Neural cell (in vitro differentiated cells): Measurements from ENCODE around the gene RAB42. TPM values are rescaled to one million over a fixed set of nuclear protein-coding genes. Genes with fewer than 3 reads are reported as not detected.

Experiments used
- H2AFZ ChIP-seq: fragments of 200-600, 300-800 bp; sonication (generic), shearing (Covaris generic); 2 replicates; pipeline ENCODE4 v1.6.0; 2014; ENCODE audit warnings: low read depth, mild to moderate bottlenecking, antibody characterized with exemption, low read length, moderate library complexity
- H3F3A ChIP-seq: fragments of 200-600 bp; shearing (Covaris generic); 2 replicates; pipeline ENCODE4 v1.6.1; 2016; ENCODE audit warnings: mild to moderate bottlenecking, moderate library complexity, mixed read lengths, antibody characterized with exemption, low read length; ENCODE audit not compliant: insufficient read depth, poor library complexity, severe bottlenecking
- H3K27ac ChIP-seq: fragments of 200-600, 300-800 bp; sonication (generic), shearing (Covaris generic); 2 replicates; pipeline ENCODE4 v1.5.1; 2014; ENCODE audit warnings: mild to moderate bottlenecking, low read length, moderate library complexity
- H3K27me3 ChIP-seq: fragments of 300-800, 200-600 bp; sonication (generic), shearing (Covaris generic); 2 replicates; pipeline ENCODE4 v1.6.0; 2014; ENCODE audit warnings: mild to moderate bottlenecking, low read depth, low read length, moderate library complexity; ENCODE audit not compliant: insufficient read depth
- H3K36me3 ChIP-seq: fragments of 300-800, 200-600 bp; sonication (generic), shearing (Covaris generic); 2 replicates; pipeline ENCODE4 v1.5.1; 2014; ENCODE audit warnings: mild to moderate bottlenecking, antibody characterized with exemption, low read length, moderate library complexity; ENCODE audit not compliant: insufficient read depth
- H3K4me2 ChIP-seq: fragments of 300-800, 200-600 bp; sonication (generic), shearing (Covaris generic); 2 replicates; pipeline ENCODE4 v1.6.0; 2014; ENCODE audit warnings: mild to moderate bottlenecking, low read length
- H3K4me3 ChIP-seq: fragments of 300-800, 200-600 bp; sonication (generic), shearing (Covaris generic); 2 replicates; pipeline ENCODE4 v1.5.1; 2014; ENCODE audit warnings: mild to moderate bottlenecking, low read length, moderate library complexity
- H3K79me2 ChIP-seq: fragments of 200-600 bp; shearing (Covaris generic); replicated peaks from 2 replicates; pipeline ENCODE4 v1.6.0; 2014; ENCODE audit warnings: mild to moderate bottlenecking, low read length, moderate library complexity; ENCODE audit not compliant: insufficient read depth
- H3K9ac ChIP-seq: fragments of 300-800, 200-600 bp; sonication (generic), shearing (Covaris generic); 2 replicates; pipeline ENCODE4 v1.6.1; 2016; ENCODE audit warnings: mild to moderate bottlenecking, low read length, mixed read lengths
- H3K9me2 ChIP-seq: fragments of 200-600 bp; shearing (Covaris generic); 2 replicates; pipeline ENCODE4 v1.6.1; 2016; ENCODE audit warnings: mild to moderate bottlenecking, low read length, mixed read lengths; ENCODE audit not compliant: insufficient read depth
- H3K9me3 ChIP-seq: fragments of 200-600, 300-800 bp; sonication (generic), shearing (Covaris generic); 2 replicates; pipeline ENCODE4 v1.6.1; 2016; ENCODE audit warnings: mild to moderate bottlenecking, mixed run types, low read length, moderate library complexity, mixed read lengths
- H4K20me1 ChIP-seq: fragments of 200-600 bp; shearing (Covaris generic); 2 replicates; pipeline ENCODE4 v1.6.1; 2016; ENCODE audit warnings: mild to moderate bottlenecking, mixed run types; ENCODE audit not compliant: insufficient read depth
- EP300 ChIP-seq: fragments of 450-650 bp; conservative IDR thresholded peaks from 2 replicates; pipeline ENCODE4 v1.6.1; 2014; ENCODE audit warnings: antibody characterized with exemption, mild to moderate bottlenecking, moderate library complexity; ENCODE audit not compliant: poor library complexity, severe bottlenecking
- EZH2 ChIP-seq: fragments of 200-600, 300-800 bp; shearing (Covaris generic), sonication (generic); IDR thresholded peaks from 2 replicates; pipeline ENCODE4 v1.6.1; 2014; ENCODE audit warnings: antibody characterized with exemption, low read length, borderline replicate concordance, mild to moderate bottlenecking; ENCODE audit not compliant: insufficient read depth, poor library complexity, severe bottlenecking
- MXI1 ChIP-seq: fragments of 450-650 bp; conservative IDR thresholded peaks from 2 replicates; pipeline ENCODE4 v1.6.1; 2014; ENCODE audit warnings: antibody characterized with exemption, mild to moderate bottlenecking; ENCODE audit not compliant: poor library complexity, severe bottlenecking
- POLR2AphosphoS5 ChIP-seq: IDR thresholded peaks from 2 replicates; pipeline ENCODE4 v1.6.1; 2012
- RAD21 ChIP-seq: fragments of 450-650 bp; conservative IDR thresholded peaks from 2 replicates; pipeline ENCODE4 v1.6.1; 2014; ENCODE audit warnings: antibody characterized with exemption, mild to moderate bottlenecking, moderate library complexity
- SMC3 ChIP-seq: fragments of 450-650 bp; conservative IDR thresholded peaks from 2 replicates; pipeline ENCODE4 v1.6.1; 2014; ENCODE audit warnings: antibody characterized with exemption, mild to moderate bottlenecking, moderate library complexity; ENCODE audit not compliant: poor library complexity
- TAF1 ChIP-seq: IDR thresholded peaks from 2 replicates; pipeline ENCODE4 v1.6.1; 2012; ENCODE audit warnings: low read depth
- polyA plus RNA-seq: library from polyadenylated mRNA; depleted of rRNA; stranded (reverse); fragments of >200 nt; gene quantifications from 2 replicates; pipeline ENCODE4 v1.2.3, GENCODE V29; 2014
- TF ChIP-seq, protein P1 (sequence below): IDR thresholded peaks from 2 replicates; pipeline ENCODE4 v1.6.1; 2012; ENCODE audit warnings: borderline replicate concordance
- TF ChIP-seq, protein P2 (sequence below): fragments of 450-650 bp; IDR thresholded peaks from 2 replicates; pipeline ENCODE4 v1.5.1; 2014; ENCODE audit warnings: antibody characterized with exemption, mild to moderate bottlenecking, moderate library complexity; ENCODE audit not compliant: poor library complexity, severe bottlenecking

Gene RAB42
- polyA plus RNA-seq, 1 donor from 2014 or later = not detected

DNA sequence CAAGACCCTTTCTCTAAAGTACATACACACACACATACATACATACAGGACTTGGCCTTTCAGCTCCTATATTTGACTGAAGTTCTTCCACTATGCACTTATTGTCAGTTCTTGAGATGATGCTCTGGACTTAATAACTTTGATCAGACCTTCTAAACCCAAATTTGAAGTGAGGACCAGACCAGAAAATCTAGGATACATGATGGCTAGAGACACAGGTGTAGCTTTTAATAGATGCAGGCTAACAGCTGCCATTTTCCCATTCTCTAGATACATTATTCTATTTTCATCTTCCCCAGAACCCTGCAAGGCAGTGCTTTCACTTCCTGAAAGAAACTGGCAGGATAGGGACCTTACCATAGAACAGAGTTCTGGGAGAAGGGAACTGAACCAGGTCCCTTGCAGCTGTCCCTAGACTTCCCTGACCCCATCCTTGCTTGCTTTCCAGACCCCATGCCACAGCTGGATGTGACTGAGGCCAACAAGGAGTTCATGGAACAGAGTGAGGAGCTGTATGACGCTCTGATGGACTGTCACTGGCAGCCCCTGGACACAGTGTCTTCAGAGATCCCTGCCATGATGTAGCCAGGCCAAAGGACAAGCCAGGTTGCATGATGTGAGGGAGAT, 14.9 kb upstream of the RAB42 start:
- H3F3A ChIP-seq = no peaks in the 10 kb centered on the region
- H3K27ac ChIP-seq = no peak overlapping the region
- no peaks in the 10 kb centered on the region for H3K9me2 ChIP-seq
- no peaks in the 10 kb centered on the region for H3K9me3 ChIP-seq
- no peak overlapping the region for H3K4me2 ChIP-seq
- no peak overlapping the region for H3K4me3 ChIP-seq
- H4K20me1 ChIP-seq = no peaks in the 10 kb centered on the region
- no peaks in the 10 kb centered on the region for H3K36me3 ChIP-seq
- no peak overlapping the region for H3K9ac ChIP-seq
- H3K79me2 ChIP-seq = peaks cover 17% of the 10 kb centered on the region
- TF ChIP-seq, protein P1, sequence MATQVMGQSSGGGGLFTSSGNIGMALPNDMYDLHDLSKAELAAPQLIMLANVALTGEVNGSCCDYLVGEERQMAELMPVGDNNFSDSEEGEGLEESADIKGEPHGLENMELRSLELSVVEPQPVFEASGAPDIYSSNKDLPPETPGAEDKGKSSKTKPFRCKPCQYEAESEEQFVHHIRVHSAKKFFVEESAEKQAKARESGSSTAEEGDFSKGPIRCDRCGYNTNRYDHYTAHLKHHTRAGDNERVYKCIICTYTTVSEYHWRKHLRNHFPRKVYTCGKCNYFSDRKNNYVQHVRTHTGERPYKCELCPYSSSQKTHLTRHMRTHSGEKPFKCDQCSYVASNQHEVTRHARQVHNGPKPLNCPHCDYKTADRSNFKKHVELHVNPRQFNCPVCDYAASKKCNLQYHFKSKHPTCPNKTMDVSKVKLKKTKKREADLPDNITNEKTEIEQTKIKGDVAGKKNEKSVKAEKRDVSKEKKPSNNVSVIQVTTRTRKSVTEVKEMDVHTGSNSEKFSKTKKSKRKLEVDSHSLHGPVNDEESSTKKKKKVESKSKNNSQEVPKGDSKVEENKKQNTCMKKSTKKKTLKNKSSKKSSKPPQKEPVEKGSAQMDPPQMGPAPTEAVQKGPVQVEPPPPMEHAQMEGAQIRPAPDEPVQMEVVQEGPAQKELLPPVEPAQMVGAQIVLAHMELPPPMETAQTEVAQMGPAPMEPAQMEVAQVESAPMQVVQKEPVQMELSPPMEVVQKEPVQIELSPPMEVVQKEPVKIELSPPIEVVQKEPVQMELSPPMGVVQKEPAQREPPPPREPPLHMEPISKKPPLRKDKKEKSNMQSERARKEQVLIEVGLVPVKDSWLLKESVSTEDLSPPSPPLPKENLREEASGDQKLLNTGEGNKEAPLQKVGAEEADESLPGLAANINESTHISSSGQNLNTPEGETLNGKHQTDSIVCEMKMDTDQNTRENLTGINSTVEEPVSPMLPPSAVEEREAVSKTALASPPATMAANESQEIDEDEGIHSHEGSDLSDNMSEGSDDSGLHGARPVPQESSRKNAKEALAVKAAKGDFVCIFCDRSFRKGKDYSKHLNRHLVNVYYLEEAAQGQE = no peak
- TF ChIP-seq RAD21 (no peak), MXI1 (no peak), EZH2 (no peak), POLR2AphosphoS5 (no peak), SMC3 (no peak), TAF1 (no peak), EP300 (no peak)
- TF ChIP-seq, protein P2, sequence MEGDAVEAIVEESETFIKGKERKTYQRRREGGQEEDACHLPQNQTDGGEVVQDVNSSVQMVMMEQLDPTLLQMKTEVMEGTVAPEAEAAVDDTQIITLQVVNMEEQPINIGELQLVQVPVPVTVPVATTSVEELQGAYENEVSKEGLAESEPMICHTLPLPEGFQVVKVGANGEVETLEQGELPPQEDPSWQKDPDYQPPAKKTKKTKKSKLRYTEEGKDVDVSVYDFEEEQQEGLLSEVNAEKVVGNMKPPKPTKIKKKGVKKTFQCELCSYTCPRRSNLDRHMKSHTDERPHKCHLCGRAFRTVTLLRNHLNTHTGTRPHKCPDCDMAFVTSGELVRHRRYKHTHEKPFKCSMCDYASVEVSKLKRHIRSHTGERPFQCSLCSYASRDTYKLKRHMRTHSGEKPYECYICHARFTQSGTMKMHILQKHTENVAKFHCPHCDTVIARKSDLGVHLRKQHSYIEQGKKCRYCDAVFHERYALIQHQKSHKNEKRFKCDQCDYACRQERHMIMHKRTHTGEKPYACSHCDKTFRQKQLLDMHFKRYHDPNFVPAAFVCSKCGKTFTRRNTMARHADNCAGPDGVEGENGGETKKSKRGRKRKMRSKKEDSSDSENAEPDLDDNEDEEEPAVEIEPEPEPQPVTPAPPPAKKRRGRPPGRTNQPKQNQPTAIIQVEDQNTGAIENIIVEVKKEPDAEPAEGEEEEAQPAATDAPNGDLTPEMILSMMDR = no peak
- H3K27me3 ChIP-seq = no peaks in the 10 kb centered on the region
- no peak overlapping the region for H2AFZ ChIP-seq

DNA sequence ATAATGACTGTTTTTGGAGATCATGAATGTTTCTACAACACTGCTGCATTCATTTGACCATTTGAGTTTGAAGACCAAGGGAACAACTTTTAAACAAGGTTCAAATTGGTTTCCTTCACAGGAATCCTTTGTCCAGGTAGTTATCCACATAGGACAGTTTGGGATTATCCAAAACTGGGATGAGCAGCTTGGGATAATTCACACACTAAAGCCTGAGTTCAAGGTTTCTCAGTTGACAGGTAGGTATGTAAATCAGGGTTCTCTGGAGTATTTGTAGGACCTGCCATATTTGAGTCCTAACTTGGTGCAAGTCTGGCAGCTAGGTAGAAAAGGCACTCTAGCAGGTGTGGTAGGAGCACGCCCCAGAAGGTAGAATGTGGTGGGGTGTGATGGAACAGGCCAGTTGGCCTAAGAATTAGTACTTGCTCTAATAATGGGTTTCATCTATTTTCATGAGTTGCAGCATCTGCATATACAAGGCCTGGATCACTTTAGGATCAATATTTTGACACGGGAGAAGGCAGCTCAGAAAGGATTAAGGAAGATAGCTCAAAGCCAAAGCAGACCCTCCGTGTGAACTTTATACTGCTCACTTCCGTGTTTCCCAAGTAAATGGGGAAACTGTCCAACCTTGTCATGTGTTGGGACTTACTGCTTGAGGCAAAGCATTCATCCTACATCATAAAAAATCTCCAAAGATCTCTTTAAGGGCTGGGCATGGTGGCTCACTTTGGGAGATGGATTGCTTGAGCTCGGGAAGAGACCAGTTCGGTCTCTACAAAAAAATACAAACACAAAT, 14.1 kb upstream of the RAB42 start:
- no peaks in the 10 kb centered on the region for H3K9me2 ChIP-seq
- no peak overlapping the region for H2AFZ ChIP-seq
- no peaks in the 10 kb centered on the region for H4K20me1 ChIP-seq
- no peak overlapping the region for H3K9ac ChIP-seq
- H3K27me3 ChIP-seq = no peaks in the 10 kb centered on the region
- no peak overlapping the region for H3K4me3 ChIP-seq
- H3K27ac ChIP-seq = no peak overlapping the region
- H3F3A ChIP-seq = no peaks in the 10 kb centered on the region
- H3K4me2 ChIP-seq = no peak overlapping the region
- peaks cover 17% of the 10 kb centered on the region for H3K79me2 ChIP-seq
- H3K36me3 ChIP-seq = no peaks in the 10 kb centered on the region
- TF ChIP-seq EZH2 (no peak), POLR2AphosphoS5 (no peak)
- H3K9me3 ChIP-seq = no peaks in the 10 kb centered on the region
